Stimulated activated CD8-positive, alpha-beta memory T cell treated with anti-CD3 and anti-CD28 coated beads, Interleukin-7, amount 100 ng/mL, for 1 hour (primary cell): Measurements from ENCODE around the gene PPP1R1C.

Source experiments
- DNase-seq, 2 donors: peaks; one replicate each; pipeline ENCODE4 v3.0.0-alpha.2; 2020; ENCODE audit warnings: low read depth in 2 of 2

Gene PPP1R1C

GRCh38 chr2:182062329-182062972, 76.8 kb downstream of the PPP1R1C start:
- DNase-seq = no peak

GRCh38 chr2:182064019-182064778, 78.5 kb downstream of the PPP1R1C start:
- no peak for DNase-seq

DNA sequence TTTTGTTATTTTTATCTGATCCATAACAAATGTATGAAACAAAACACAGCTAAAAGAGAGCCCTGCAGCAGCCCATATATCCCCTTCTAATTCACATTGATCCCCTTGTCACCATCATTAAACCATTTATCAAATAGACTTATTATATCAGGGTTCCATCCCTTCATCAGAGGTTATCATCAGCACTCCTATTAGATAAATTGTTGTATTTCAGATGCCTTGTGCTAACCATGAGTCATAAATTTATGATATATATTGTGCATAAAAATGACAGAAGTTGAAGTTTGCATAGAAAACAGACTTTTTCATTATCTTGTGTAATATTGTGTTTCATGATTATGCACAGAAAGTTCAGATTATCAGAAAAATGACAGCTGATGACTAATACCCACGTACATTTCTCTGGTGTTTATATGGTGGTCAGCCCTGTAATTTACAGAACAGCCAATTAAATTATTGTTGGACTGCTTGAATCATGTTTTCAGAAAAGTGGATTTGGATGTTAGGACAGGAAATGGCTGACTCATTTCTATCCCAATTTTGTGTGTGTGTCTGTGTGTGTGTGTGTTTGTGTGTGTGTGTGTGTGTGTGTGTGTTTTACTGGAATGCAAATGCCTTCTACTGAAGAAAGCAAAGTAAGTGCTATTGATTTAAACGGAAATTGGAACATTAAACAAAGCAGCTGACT, 80.9 kb downstream of the PPP1R1C start:
- DNase-seq = no peak

GRCh38 chr2:182067393-182067792, 81.7 kb downstream of the PPP1R1C start:
- no peak for DNase-seq

DNA sequence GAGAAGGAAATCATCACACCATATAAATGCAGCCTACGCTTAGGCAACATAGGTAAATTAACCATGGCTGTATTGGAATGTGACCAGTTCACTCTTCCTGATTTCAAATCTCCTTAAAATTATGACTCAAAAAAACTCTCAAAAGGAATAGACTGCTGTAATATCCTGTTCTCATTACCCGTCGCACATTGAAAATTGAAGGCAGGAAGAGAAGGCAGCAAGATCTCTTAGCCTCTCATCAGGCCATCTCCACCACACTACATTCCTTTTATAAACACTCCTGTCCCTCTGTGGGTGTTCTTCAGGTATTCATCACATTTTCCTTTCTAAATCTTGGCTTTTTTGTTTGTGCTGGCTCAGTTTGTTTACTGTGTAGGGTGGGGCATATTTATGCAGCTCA, 83.2 kb downstream of the PPP1R1C start:
- no peak for DNase-seq

- no peak for DNase-seq
Observed at GRCh38 chr2:182069416-182069815, 83.8 kb downstream of the PPP1R1C start.

- DNase-seq = no peak
Observed at GRCh38 chr2:182069908-182070307, 84.3 kb downstream of the PPP1R1C start.

DNA sequence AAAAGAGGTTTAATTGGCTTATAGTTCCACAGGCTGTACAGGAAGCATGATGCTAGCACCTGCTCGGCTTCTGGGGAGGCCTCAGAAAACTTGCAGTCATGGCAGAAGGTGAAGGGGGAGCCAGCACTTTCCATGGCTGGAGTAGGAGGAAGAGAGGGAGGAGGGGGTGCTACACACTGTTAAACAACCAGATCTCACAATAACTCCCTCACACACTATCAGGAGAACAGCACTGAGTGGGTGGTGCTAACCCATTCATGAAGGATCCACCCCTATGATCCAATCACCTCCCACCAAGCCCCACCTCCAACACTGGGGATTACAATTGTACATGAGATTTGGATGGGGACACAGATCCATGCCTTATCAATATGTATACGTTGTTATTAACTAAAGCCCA, 85.1 kb downstream of the PPP1R1C start:
- no peak for DNase-seq

DNA sequence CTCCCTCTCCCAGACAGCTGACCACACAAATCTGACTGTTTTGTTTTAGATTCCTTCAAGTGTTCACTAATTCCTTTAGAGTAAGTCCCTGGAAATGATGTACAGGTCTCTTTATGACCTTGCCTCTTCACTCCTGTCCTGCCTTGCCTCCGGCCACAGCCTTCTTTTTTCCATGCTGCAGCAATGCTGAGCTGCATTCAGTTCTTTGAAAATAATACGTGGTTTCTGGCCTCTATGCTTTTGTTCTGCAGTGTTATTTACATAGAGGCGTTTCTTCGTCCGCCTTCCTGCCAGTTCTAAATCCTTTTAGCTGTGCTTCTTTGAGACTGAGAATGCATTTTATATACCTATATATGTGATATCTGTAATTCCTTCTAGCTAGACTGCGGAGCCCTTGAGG, 87.2 kb downstream of the PPP1R1C start:
- no peak for DNase-seq

GRCh38 chr2:182073613-182074012, 88.0 kb downstream of the PPP1R1C start:
- no peak for DNase-seq

DNA sequence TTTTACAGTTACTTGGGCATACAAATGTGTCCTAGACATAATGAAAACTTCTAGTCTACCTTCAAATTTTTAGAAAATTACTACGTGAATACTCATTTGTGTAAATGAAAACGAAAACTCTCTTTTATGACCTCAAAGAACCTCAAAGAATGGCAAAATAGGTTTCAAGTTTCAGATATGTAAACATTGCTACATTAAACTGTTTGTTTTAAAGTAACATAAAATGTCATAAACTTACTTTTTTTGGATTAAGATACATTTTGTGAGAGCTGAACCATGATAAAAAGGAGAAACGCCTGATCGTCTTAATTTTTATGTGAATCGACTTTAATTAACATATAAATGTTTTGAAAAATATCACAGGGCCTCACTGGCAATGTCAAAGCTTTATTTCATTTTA, 91.4 kb downstream of the PPP1R1C start:
- DNase-seq = no peak

- no peak for DNase-seq
Observed at GRCh38 chr2:182077448-182078142, 91.9 kb downstream of the PPP1R1C start.

GRCh38 chr2:182078988-182079602, 93.4 kb downstream of the PPP1R1C start:
- no peak for DNase-seq

GRCh38 chr2:182080493-182080892, 94.8 kb downstream of the PPP1R1C start:
- no peak for DNase-seq

- DNase-seq = no peak
Observed at GRCh38 chr2:182081602-182082260, 96.1 kb downstream of the PPP1R1C start.

- no peak for DNase-seq
Observed at GRCh38 chr2:182088681-182089320, 103.1 kb downstream of the PPP1R1C start.

GRCh38 chr2:182090486-182090885, 104.8 kb downstream of the PPP1R1C start:
- no peak for DNase-seq

GRCh38 chr2:182097571-182098164, 112.0 kb downstream of the PPP1R1C start:
- DNase-seq = no peak

DNA sequence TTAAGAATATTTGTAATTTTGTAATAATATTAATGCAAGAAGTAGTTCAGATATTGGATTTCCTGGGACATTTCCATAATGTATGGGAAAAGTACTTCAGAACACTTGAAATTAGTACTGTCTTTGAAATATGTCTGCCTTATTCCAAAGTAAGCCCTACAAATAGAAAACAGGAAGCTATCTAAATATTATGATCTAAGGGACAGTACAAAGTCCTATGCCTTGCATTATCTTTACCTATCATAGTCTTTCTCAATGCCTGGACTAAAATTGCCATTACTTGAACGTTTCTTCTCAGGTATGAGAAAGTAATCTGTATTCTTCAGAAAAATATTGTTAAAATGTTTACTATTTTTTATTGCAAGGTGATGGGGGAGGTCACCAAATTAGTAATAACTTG, 113.0 kb downstream of the PPP1R1C start:
- DNase-seq = no peak

GRCh38 chr2:182101263-182101662, 115.6 kb downstream of the PPP1R1C start:
- DNase-seq = no peak
